Stimulated activated CD4-positive, alpha-beta T cell treated with anti-CD3 and anti-CD28 coated beads, TNF-alpha, amount 100 ng/mL, for 1 hour (primary cell): ENCODE measurements around the gene POLR2C.
"Not testable (repeated sequence)": the region's sequence is repeated elsewhere in the genome, so short reads cannot be mapped to it uniquely, and the experiment has no call there.

Source experiments
- DNase-seq, 3 donors: peaks; one replicate each; pipeline ENCODE4 v3.0.0-alpha.2; 2020; ENCODE audit warnings: low read depth in 3 of 3, low spot score in 1 of 3

The POLR2C gene

DNA sequence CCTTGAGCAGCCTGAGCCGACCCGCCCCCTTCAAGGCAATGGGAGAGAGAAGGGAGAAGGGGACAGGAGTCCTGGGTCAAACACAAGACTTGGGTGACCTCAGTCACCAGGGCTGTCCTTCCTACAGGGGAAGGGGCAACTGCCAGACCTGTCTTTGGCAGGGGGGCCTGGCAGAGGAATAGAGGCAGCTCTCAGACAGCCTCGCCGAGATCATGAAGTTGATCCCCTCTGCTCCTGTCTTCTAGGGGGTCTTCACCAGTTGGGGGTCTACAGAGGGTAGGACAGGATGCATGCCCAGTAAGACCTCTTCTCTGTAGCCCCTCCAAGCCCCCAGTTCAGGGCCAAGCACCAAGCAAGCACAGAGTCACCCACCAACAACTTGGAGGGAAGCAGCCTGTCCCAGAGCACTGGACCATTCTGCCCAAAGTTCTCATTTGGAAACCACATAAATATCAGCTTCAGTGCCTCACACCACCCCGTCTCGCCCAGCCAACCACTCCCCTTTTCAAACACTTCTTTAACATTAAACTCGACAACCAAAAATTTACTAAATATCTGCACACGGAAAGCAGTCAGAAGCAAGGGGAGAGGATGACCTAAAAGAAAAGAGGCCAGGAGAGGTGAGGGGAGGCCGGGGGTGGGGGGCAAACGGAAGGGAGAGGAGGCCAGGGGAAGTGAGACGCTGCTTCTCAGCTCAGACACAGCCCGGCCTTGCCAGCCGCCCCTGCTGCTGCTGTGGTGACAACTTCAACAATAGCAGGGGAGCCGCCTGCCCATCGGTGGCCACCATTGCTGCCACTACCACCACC, 16.1 kb downstream of the POLR2C start:
- DNase-seq: no peak

DNA sequence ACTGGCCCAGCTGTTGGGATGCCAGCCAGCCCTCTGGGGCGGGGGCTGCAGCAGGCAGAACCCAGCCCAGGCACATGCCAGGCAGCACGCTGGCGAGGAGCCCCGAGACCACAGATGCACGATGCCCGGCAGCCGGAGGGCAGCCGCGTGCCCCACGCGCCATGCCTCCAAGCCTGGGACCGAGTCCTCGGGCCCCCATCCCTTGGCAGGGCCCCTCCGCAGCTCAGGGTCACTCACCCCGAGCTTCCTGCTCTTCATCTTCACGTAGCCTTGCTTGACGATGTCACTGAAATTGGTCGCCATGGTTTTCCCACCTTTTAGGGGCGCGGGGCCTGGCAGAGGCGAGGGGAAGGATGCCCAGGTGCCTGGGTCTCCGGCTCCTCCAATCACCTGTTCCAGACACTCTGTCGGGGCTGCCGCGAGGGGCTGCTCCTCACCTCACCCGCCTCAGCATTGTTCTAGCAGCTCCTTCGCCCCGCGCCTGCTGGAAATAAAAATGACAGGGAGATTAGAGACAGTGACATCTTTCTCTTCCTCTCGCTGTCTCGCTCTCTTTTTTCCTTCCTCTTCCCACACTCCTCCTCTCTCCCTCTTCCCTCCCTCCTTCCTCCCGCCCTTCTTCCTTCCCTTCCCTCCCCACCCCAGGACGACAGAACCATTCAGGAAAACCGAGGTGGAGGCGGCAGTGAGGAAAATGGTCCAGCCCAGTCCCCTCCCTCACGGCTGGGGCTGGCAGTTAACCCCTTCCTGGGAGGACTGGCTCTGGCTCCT, 16.9 kb downstream of the POLR2C start:
- DNase-seq: no peak

DNA sequence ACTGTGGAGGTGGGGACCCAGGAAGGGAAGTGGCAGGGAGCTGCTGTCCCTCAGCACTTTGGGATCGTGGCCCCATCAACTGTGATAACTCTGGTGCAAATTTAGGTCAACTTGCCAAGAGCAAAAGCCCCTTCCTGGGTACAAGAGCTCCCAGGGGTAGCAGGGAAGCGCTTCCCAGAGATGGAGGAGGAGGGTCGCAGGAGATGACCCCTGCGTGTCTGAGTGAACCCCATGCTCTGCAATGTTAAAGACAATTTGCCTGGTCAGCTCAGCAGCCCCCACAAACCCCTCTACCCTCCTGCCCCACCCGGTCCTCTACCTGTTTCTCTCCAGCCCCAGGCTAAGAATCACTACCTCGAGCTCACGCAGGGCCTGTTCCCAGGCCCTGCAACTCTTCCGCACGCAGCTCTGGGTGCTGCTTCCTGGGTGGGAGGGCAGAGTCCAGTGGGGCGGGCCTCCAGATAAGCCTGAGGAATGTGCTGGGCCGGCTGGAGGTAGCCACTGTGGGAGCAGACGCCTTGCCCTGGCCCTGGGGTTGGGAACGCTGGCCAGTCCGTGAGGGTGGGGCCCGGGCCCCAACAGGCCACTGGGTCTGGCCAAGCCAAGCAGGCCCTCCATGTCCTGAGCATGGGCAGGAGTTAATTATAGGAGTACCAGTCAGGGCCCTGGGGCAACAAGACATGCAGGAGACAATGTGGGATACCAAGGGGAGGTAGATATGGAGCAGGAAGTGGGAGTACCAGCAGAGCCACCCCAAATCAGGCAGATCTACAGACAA, 17.7 kb downstream of the POLR2C start:
- no peak for DNase-seq

DNA sequence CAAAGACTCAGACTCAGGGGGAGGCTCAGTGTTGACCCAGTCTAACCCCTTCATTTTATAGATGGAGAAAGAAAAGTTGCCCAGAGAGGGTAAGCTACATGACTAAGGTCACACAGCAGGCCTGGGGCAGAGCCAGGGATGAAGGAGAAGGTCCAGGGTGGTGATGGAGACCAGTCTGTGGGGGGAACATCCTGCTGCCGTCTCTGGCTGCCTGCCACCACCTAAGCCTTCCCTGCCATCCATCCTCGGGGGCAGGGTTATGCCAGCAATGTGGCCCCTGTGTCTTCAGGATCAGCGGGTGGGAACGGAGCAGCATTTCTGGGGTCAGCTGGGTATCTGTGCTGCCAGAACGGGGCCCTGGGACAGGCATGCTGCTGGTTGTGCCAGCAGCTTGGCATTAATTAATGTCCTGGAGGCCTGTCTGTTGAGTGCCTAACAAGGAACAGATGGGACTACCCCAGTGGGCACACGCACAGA, 18.3 kb downstream of the POLR2C start:
- no peak for DNase-seq

DNA sequence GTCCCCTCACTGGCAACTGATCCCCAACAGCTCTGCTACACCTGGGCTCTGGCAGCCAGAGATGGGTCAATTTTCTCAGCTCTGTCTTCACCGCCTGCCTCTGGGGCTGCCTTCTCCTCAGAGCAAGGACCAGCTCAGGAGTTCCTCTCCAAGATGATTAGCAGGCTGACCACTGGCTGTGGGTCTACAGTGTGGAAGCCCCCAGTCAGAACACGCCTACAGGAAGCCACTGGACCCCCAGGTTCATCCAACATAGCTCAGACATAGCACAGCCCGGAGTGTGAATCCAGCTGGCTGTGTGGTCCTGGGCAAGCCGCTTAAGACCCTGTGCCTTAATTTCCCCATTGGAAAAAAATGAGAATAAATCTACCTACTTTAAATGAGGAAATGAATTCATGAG, 18.9 kb downstream of the POLR2C start:
- DNase-seq: no peak

DNA sequence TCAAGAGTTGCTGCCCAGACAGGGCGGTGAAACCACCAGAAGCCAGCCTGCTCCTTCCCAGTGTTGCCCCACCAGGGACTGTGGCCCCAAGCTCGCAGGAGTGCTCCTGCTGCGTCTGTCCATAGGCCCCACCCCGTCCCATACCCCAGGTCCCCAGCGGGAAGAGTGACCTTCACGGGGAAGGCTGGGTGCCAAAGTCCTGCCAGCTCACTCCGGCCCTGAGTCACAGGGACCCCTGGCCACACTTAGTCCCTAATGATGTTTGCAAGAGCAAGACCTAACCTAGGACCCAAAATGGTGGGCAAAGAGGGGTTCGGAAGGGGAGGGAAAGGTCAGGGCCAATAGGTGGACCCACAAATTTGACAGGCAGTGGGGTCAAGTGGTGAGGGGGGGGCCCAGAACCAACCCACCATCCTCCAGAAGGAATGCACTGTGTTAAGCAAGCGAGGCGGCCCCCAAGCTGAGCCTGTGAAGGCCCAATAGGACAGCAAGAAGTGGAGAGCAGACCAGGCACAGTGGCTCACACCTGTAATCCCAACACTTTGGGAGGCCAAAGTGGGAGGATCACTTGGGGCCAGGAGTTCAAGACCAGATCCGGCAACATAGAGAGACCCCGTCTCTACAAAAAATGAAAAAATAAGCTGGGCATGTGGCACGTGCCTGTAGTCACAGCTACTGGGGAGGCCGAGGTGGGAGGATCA, 20.5 kb downstream of the POLR2C start:
- DNase-seq: no peak

DNA sequence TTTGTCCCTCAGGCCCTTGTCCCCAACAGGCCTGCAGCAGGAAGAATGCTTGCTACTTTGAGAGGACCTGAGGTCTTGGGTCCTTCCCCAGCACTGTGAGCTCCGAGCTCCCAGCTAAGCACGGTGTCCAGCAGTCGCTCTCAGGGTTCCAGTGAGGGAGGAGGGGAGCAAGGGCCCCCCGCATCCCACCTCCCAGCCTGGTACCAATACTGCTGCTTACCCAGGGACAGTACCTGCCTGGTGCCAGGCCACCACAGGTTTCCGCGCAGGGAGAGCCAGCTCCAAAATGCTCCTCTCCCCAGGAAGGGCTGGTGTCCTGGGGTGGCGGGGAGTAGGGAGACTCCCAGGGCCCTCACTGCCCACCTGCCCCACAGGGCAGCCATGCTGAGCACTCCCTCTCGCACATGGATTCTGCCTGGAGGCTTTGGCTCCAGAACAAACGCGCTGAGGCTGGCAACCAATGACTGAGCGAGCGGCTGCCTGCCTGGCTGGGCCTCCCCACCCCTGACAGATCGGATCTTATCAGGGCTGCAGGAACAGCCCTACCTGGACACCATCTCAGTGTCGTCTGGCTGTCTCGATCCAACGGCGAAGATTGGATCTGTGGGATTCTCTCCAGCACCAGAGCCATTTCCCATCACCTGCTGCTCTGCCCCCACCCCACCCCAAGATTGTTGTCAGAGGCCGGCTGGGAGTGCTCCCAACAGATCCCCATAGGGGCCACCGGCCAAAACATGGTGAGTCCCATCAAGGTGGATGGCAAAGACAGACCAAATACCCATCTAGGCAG, 21.4 kb downstream of the POLR2C start:
- DNase-seq: no peak

DNA sequence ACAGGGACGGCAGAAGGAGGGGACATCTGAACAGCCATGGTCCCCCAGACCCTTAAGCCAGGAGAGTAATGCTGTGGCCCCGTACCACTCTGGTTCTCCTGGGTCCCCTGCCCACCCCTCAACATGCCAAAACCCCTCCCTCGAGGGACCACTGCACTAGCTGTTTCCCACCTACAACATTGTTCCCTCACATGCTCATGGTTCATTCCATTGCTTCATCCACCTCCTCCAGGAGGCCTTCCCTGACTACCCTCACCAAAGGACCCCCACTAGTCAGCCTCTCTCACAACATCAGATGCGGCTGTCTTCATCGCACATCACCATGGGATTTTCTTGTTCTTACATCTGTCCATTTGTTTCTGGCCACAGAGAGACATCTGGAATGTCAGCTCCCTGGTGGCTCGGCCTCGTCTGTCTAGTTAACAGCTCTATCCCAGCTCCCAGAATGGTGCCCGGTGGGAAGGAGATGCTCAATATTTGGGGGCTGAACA, 22.1 kb downstream of the POLR2C start:
- DNase-seq: no peak

DNA sequence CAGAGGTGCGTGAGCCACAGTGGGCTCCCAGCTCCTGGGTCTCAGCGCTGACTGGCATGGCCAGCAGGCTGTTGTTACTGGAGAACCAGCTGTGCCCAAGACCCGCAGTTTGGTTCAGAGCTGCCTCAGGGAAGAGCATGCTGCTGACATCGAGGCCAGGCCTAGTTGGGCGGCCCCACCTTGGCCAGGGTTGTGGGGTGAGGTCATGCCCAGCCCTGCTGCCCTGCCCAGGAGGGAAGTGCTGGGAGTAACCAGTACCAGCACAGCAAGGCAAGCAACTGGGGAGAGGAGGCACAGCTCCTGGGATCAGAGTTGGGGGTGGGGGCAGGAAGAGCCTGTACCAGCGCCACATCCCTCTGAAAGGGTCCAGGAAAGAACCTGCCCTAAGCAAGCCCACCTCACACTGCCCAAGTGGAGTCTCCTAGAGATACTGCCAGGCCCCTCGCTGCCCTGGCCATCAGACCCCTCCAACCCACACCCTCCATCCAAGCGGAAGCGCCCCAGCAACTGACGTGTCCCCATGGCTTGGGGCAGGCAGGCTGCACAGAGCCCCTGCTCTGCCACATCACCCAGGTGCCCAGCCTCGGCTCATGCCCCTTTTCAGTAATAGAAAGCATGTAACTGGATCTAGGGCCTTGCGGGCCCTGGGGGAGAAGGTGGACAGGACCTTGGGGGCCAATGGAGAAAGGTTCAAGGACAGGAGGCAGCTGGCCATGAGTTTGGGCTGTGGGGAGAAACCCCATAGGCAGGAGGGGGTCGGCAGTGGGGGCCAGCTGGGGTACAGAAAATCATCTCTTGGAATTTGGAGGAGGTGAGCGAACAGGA, 22.8 kb downstream of the POLR2C start:
- no peak for DNase-seq

DNA sequence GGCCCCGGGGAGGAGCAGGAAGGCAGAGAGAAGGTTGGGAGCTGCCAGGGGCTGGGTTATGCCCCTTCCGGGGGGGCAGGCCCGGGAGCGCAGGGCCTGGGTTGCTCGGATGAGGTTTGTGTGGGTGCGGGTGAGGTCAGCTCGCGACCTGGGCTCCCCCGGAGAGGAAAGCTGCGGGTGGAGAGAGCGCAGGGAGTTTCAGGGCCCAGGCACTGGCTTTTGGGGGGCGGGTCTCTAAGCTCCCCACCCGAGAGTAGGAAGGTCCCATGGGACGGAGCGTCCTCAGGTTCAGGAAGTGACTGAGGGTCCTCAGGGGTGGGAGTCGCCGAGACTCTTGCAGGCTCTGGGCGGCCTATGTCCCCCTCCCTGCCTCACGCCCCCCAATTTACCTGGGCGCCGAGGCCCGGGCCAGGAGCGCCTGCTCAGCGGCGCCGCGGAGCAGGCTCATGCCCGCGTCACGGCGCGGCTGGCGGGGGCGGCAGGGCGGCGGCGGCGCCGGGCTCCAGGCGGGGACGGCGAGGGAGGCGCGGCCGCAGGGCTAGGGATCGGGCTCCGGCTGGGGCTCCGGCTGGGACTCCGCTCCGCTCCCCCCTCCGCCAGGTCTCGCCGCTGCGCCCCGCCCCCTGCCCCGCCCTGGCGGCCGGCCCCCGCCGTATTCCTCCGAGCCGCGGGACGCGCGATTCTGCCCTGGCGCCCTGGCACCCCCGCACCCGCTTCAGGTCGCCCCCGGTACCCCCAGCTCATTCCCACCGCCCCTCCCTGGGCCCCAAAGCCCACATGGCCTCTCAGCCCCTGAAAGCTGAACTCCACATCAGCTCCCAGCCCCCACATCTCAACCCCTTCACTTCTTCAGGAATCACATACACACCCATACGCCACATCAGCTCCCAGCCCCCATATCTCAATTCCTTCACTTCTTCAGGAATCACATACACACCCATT, 23.7 kb downstream of the POLR2C start, which contains the start of gene DOK4:
DOK4 (minus strand) TSS at position 578 of the 942 bp plus-strand sequence. CDS start 6,986 bp downstream, outside the sequence.
- peak; percentile 34 to 80 (median 52) for DNase-seq

DNA sequence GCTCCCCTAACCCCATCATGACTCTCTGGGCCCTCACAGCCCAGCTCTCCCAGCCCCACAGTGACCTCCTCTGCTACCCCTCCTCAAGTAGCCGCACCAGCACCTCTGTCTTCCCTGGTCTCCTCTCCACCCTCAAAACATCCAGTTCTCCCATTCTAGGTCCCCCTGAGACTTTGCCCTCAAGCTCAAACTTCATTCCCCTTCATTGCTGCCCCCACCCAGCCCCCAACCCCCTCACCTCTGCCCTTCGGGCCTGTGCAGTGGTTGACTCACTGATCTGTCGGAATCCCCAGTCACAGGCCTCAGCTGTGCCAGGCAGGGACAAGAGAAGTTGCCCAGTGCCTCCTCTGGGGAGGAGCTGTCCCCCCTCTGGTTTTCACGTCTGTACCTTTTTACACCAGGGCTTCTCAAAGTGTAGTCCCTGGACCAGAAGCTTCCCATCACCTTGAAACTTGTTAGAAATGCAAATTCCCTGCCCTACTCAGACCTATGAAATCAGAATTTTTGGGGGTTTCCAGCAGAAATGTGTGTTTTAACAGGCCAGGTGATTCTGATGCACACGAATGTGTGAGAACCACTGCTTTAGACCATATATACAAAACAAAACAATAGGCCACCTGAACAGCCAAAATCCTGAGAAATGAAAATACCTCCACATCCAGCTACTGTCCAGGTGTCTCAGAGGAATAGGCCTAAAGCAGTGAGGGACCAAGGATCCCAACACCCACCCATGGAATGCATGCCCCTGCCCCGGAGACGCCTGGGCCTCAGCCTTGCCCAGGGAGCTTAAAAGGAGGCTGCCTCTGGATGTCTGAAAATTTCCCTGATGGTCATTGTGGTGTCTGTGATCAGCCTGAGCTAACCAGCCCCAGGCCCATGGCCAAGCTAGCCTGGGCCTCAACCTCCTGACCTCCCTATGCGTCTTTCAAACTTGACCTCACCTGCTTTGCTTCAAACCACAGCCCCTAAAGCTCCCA, 24.7 kb downstream of the POLR2C start:
- DNase-seq: no peak

DNA sequence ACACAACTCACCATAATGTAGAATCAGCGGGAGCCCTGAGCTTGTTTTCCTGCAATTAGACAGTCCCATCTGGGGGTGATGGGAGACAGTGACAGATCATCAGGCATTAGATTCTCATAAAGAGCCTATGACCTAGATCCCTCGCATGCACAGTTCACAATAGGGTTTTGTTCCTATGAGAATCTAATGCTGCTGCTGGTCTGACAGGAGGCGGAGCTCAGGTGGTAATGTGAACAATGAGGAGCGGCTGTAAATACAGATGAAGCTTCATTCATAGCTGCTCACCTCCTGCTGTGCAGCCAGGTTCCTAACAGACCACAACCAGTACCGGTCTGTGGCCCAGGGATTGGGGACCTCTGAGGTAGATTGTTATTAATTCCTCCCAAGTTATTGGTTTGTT, 26.8 kb downstream of the POLR2C start:
- no peak for DNase-seq

DNA sequence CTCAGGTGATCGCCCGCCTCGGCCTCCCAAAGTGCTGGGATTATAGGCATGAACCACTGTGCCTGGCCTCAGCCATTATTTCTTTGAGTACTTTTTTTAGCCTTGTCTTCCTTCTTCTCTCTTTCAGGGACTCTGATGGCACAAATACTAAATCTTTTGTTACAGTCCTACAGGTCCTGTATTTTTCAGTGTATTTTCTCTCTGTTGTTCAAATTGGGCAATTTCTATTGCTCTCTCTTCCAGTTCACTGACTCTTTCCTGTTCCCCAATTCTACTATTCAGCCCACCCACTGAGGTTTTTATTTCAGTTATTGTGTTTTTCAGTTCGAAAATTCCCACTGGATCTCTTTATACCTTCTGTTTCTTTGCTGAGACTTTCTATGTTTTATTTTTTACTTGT, 31.3 kb downstream of the POLR2C start:
- DNase-seq: no peak

DNA sequence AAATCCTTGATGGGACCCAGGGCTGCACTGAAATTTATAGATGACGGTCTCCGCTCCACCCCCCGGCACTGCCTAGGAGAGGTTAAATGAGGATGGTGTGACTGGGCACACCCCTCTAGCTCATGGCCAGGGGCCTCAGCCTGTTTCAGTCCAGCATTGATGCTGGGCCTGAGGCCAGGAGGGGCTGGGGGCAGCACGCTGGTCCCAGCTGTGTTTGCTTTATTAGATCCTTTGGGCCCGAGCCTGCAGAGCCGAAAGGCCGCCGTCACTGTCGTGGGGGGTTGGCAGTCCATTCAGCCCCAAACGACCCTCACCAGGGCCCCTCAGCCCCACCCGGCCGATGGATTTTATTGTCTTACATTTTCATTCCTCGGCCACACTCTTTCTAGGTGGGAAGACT, 34.6 kb downstream of the POLR2C start:
- DNase-seq: no peak

DNA sequence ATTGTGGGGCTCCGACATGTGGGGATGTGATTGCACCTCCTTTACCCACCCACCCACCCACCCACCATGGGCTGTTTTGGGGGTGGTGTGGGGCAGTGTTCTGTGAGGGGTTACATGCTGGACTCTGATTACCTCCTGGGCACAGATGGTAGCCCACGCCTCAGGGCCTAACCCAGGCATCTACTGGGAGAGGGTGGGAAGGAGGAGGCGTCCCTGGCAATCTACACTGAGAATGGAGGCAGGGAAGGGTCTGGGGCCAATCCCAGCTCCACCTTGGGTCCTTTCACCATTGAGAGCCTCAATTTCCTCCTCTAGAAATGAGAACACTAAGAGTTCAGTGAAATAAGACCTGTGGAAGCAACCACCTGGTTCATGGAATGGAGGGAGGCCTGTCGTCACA, 35.6 kb downstream of the POLR2C start:
- no peak for DNase-seq

DNA sequence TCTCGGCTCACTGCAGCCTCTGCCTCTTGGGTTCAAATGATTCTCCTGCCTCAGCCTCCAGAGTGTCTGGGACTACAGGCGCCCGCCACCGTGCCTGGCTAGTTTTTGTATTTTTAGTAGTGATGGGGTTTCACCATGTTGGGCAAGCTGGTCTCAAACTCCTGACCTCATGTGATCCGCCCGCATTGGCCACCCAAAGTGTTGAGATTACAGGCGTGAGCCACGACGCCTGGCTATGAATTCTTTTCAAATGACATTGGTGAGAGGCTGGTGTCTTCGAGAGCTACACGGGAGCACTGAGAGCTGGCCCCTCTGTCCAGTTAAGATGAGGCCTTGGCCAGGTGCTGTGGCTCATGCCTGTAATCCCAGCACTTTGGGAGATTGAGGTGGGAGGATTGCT, 37.5 kb downstream of the POLR2C start:
- DNase-seq: not testable (repeated sequence)
